Karpas-422 (cell line): ENCODE data around the gene HIPK3. TPM values are rescaled to one million over a fixed set of nuclear protein-coding genes. Genes with fewer than 3 reads are reported as not detected.

Experiments
- DNase-seq: peaks from one replicate; pipeline ENCODE4 v3.0.0-alpha.2; 2015
- H2AFZ ChIP-seq: fragments of 200-600 bp; sonication (generic); 2 replicates; pipeline ENCODE4 v1.6.1; 2014; ENCODE audit warnings: antibody characterized with exemption, low read length, mixed read lengths
- H3K27ac ChIP-seq: fragments of 200-600 bp; sonication (generic); 2 replicates; pipeline ENCODE4 v1.5.1; 2014; ENCODE audit warnings: mild to moderate bottlenecking, low read length, moderate library complexity
- H3K27me3 ChIP-seq: fragments of 200-600 bp; sonication (generic); 2 replicates; pipeline ENCODE4 v1.6.1; 2014; ENCODE audit warnings: low read length, mixed read lengths
- H3K36me3 ChIP-seq: fragments of 200-600 bp; sonication (generic); 2 replicates; pipeline ENCODE4 v1.6.1; 2014; ENCODE audit warnings: low read length, mixed read lengths; ENCODE audit not compliant: insufficient read depth
- H3K4me1 ChIP-seq: fragments of 200-600 bp; sonication (generic); 2 replicates; pipeline ENCODE4 v1.6.1; 2014; ENCODE audit warnings: mild to moderate bottlenecking, low read length, mixed read lengths
- H3K4me2 ChIP-seq: fragments of 200-600 bp; sonication (generic); 2 replicates; pipeline ENCODE4 v1.6.1; 2014; ENCODE audit warnings: low read length, low read depth, mild to moderate bottlenecking; ENCODE audit not compliant: poor library complexity, severe bottlenecking
- H3K4me3 ChIP-seq: fragments of 200-600 bp; sonication (generic); 2 replicates; pipeline ENCODE4 v1.5.1; 2014; ENCODE audit warnings: mild to moderate bottlenecking, antibody characterized with exemption, low read length, mixed read lengths
- H3K79me2 ChIP-seq: fragments of 200-600 bp; sonication (generic); 2 replicates; pipeline ENCODE4 v1.6.1; 2014; ENCODE audit warnings: mild to moderate bottlenecking, low read length, mixed read lengths
- H3K9ac ChIP-seq: fragments of 200-600 bp; sonication (generic); 2 replicates; pipeline ENCODE4 v1.6.0; 2014; ENCODE audit warnings: low read length
- H3K9me2 ChIP-seq: fragments of 200-600 bp; sonication (generic), shearing (Covaris generic); replicated peaks from 2 replicates; pipeline ENCODE4 v1.6.0; 2014; ENCODE audit warnings: mild to moderate bottlenecking, low read length, moderate library complexity; ENCODE audit not compliant: insufficient read depth
- H3K9me3 ChIP-seq: fragments of 300-700, 200-600 bp; sonication (generic); 2 replicates; pipeline ENCODE4 v1.6.1; 2014; ENCODE audit warnings: low read length, mixed read lengths
- H4K20me1 ChIP-seq: fragments of 200-600 bp; sonication (generic); 2 replicates; pipeline ENCODE4 v1.6.1; 2014; ENCODE audit warnings: mild to moderate bottlenecking, antibody characterized with exemption, low read length, low read depth; ENCODE audit not compliant: insufficient read depth
- total RNA-seq: library from RNA; depleted of rRNA; stranded (reverse); fragments of >200 nt; shearing (Covaris generic); gene quantifications from 2 replicates; pipeline ENCODE4 v1.2.3, GENCODE V29; 2014; ENCODE audit warnings: low replicate concordance

HIPK3 gene
- total RNA-seq, 1 experiment from 2014 or later: 67.0 TPM

- Histone ChIP-seq H3K36me3 (no peaks in the 10 kb centered on the region), H3K4me3 (no peak overlapping the region), H3K9me3 (no peaks in the 10 kb centered on the region), H2AFZ (no peak overlapping the region), H3K79me2 (peaks cover 98% of the 10 kb centered on the region), H3K27ac (no peak overlapping the region), H3K9me2 (no peaks in the 10 kb centered on the region), H3K4me1 (no peaks in the 10 kb centered on the region), H4K20me1 (0 out of 2 replicates have a peak, but pooled peaks cover 3% of the 10 kb centered on the region), H3K9ac (no peak overlapping the region), H3K27me3 (no peaks in the 10 kb centered on the region), H3K4me2 (no peak overlapping the region)
- no peak for DNase-seq
Observed at GRCh38 chr11:33272338-33273107, 15.3 kb downstream of the HIPK3 start.

- Histone ChIP-seq H3K27me3 (no peaks in the 10 kb centered on the region), H3K4me1 (no peaks in the 10 kb centered on the region), H3K4me2 (no peak overlapping the region), H3K79me2 (peaks cover 98% of the 10 kb centered on the region), H3K9me3 (no peaks in the 10 kb centered on the region), H4K20me1 (0 out of 2 replicates have a peak, but pooled peaks cover 3% of the 10 kb centered on the region), H3K9ac (no peak overlapping the region), H3K27ac (no peak overlapping the region), H3K36me3 (no peaks in the 10 kb centered on the region), H2AFZ (no peak overlapping the region), H3K4me3 (no peak overlapping the region), H3K9me2 (no peaks in the 10 kb centered on the region)
- no peak for DNase-seq
Observed at GRCh38 chr11:33273656-33274055, 16.5 kb downstream of the HIPK3 start.

GRCh38 chr11:33280411-33280810 is 23.2 kb downstream of the HIPK3 start:
- H3K79me2 ChIP-seq: peaks cover 96% of the 10 kb centered on the region
- H3K27ac ChIP-seq: no peak overlapping the region
- no peaks in the 10 kb centered on the region for H3K36me3 ChIP-seq
- peaks cover 4% of the 10 kb centered on the region for H3K4me1 ChIP-seq
- no peak overlapping the region for H3K9ac ChIP-seq
- H3K27me3 ChIP-seq: no peaks in the 10 kb centered on the region
- no peak overlapping the region for H3K4me2 ChIP-seq
- H3K9me2 ChIP-seq: no peaks in the 10 kb centered on the region
- H4K20me1 ChIP-seq: peaks cover 3% of the 10 kb centered on the region; the same call in 1 of the 2 replicates
- H3K9me3 ChIP-seq: no peaks in the 10 kb centered on the region
- no peak for DNase-seq
- H2AFZ ChIP-seq: no peak overlapping the region
- no peak overlapping the region for H3K4me3 ChIP-seq

GRCh38 chr11:33281758-33282157 is 24.6 kb downstream of the HIPK3 start:
- no peak overlapping the region for H3K9ac ChIP-seq
- no peak for DNase-seq
- no peak overlapping the region for H2AFZ ChIP-seq
- no peaks in the 10 kb centered on the region for H3K27me3 ChIP-seq
- no peak overlapping the region for H3K4me3 ChIP-seq
- H4K20me1 ChIP-seq: no peaks in the 10 kb centered on the region; the same call in 1 of the 2 replicates
- H3K9me3 ChIP-seq: no peaks in the 10 kb centered on the region
- no peaks in the 10 kb centered on the region for H3K9me2 ChIP-seq
- no peaks in the 10 kb centered on the region for H3K36me3 ChIP-seq
- H3K4me1 ChIP-seq: peaks cover 4% of the 10 kb centered on the region
- H3K79me2 ChIP-seq: peaks cover 97% of the 10 kb centered on the region
- no peak overlapping the region for H3K27ac ChIP-seq
- no peak overlapping the region for H3K4me2 ChIP-seq

GRCh38 chr11:33284818-33285217 is 27.6 kb downstream of the HIPK3 start:
- Histone ChIP-seq H3K36me3 (no peaks in the 10 kb centered on the region), H3K27ac (no peak overlapping the region), H3K4me2 (no peak overlapping the region), H2AFZ (no peak overlapping the region), H4K20me1 (no peaks in the 10 kb centered on the region; the same call in 1 of the 2 replicates), H3K9ac (no peak overlapping the region), H3K9me3 (no peaks in the 10 kb centered on the region), H3K9me2 (no peaks in the 10 kb centered on the region), H3K27me3 (no peaks in the 10 kb centered on the region), H3K4me3 (no peak overlapping the region), H3K79me2 (peaks cover 97% of the 10 kb centered on the region), H3K4me1 (peaks cover 15% of the 10 kb centered on the region)
- DNase-seq: no peak

- Histone ChIP-seq H3K79me2 (peaks cover 98% of the 10 kb centered on the region), H3K9me2 (no peaks in the 10 kb centered on the region), H3K27ac (peak overlapping the region; percentile 80), H3K36me3 (no peaks in the 10 kb centered on the region), H3K9ac (peak overlapping the region; percentile 40; the same call in 1 of the 2 replicates), H3K9me3 (no peaks in the 10 kb centered on the region), H2AFZ (no peak overlapping the region), H3K4me2 (peak overlapping the region; percentile 77), H4K20me1 (no peaks in the 10 kb centered on the region), H3K4me3 (0 out of 2 replicates have a peak overlapping the region, but pooled peaks have one; percentile 11), H3K4me1 (peaks cover 38% of the 10 kb centered on the region), H3K27me3 (no peaks in the 10 kb centered on the region)
- no peak for DNase-seq
Observed at GRCh38 chr11:33290319-33290718, 33.1 kb downstream of the HIPK3 start.

GRCh38 chr11:33291004-33291777 is 34.0 kb downstream of the HIPK3 start:
- no peaks in the 10 kb centered on the region for H3K27me3 ChIP-seq
- peak overlapping the region; percentile 77 for H3K4me2 ChIP-seq
- H2AFZ ChIP-seq: no peak overlapping the region
- peak overlapping the region; percentile 52 for H3K4me3 ChIP-seq
- no peaks in the 10 kb centered on the region for H3K9me3 ChIP-seq
- H3K79me2 ChIP-seq: peaks cover 100% of the 10 kb centered on the region
- H3K27ac ChIP-seq: peak overlapping the region; percentile 80
- peaks cover 38% of the 10 kb centered on the region for H3K4me1 ChIP-seq
- H3K9ac ChIP-seq: peak overlapping the region; percentile 40
- no peaks in the 10 kb centered on the region for H4K20me1 ChIP-seq
- DNase-seq: peak; percentile 66
- 0 out of 2 replicates have a peak, but pooled peaks cover 2% of the 10 kb centered on the region for H3K36me3 ChIP-seq
- no peaks in the 10 kb centered on the region for H3K9me2 ChIP-seq

- DNase-seq: no peak
- no peak overlapping the region; the same call in 1 of the 2 replicates for H3K9ac ChIP-seq
- no peaks in the 10 kb centered on the region for H3K9me3 ChIP-seq
- peaks cover 100% of the 10 kb centered on the region for H3K79me2 ChIP-seq
- H3K36me3 ChIP-seq: 0 out of 2 replicates have a peak, but pooled peaks cover 3% of the 10 kb centered on the region
- H3K27me3 ChIP-seq: no peaks in the 10 kb centered on the region
- H3K4me2 ChIP-seq: peak overlapping the region; percentile 77
- no peaks in the 10 kb centered on the region for H4K20me1 ChIP-seq
- peak overlapping the region; percentile 80; the same call in 1 of the 2 replicates for H3K27ac ChIP-seq
- H3K9me2 ChIP-seq: no peaks in the 10 kb centered on the region
- H3K4me3 ChIP-seq: no peak overlapping the region; the same call in 1 of the 2 replicates
- H3K4me1 ChIP-seq: peaks cover 38% of the 10 kb centered on the region
- H2AFZ ChIP-seq: no peak overlapping the region
Observed at GRCh38 chr11:33292311-33292710, 35.1 kb downstream of the HIPK3 start.
